Middle frontal gyrus (tissue), 1 donor: ENCODE measurements around the gene BBS12.

Experiments used
- DNase-seq: peaks from one replicate; pipeline ENCODE4 v3.0.0-alpha.2; 2015; ENCODE audit warnings: low spot score; ENCODE audit errors: extremely low spot score

BBS12 gene

DNA sequence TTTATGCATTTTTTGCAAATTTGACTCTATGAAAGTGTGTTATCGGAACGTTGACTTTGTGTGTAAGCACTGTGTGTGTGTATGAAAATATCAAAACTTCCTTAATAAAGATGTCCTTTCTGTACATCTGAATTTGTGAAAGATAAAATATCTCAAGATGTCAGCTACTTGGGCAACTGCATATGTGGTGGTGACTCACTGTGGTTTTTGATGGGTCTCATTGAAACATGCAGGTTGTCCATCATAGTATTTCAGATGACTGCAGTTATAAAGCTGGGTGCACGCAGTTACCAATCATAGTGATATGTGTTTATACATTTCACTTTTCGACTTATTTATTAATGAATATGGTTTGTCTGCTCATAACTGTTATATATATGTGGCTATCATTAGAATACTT lies 19.7 kb upstream of the BBS12 start:
- no peak for DNase-seq

DNA sequence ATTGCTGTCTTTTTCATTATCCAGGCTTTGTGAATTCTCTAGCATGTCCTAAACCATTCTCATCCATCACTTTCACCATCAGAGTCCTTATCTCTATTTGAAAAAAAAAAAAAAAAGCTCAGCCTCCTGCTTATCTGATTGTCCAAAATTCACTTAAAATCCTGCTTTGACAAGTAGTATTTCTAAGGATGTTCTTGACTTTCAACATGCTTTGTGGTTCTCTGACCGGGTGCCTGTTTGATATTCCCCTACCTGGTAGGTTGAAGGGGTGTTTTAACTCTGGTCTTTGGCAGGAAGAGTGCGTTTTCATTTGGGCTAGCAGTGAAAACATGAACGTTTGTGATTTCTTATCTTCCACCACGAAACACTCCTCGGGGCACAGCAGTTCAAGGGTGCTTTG lies 17.3 kb upstream of the BBS12 start:
- DNase-seq = no peak

DNA sequence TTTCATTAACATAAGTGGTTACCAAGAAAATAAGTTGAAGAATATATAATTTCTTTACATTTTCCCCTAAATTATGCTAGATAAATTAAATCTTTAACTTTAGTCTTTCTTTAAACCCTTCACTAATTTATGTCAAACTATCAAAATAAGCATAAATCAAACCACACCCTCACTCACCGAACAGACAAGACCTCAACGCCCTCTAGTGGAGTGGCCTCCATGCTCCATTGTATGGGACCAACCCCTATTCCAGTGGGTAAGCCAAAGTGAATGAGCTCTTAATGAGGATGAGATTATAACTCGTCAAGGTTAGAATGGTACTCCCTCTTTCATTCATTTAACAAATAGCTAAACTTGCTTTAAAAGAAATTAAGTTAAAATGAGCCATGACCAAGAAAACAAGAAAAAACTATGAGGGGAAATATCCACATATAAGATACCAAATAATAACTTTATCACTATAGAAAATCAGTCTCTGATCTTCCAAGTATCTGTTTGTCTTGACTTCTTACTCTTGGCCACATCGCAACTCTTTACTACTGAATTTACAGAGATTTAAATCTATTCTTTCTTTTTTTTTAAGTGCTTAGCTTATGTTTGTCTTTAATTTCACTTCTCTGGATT lies 15.6 kb upstream of the BBS12 start:
- DNase-seq = peak; percentile 15

DNA sequence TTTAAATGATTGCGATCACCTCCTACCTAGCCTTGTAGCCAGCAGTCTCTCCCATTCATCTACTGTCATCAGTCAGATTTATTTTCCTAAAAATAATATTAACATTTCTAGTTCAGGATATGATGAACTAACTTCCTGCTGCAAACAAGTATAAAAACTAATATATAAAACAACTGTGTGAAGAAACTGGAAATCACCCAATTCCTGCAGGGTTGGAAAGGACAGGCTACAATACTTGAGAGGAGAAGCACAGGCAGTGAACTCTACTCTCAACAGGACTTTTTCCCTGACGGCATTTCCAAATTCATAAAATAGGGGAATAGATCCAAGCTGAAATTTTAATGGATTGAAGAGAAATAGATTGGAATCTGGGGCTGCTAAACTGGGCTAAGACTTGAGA lies 14.2 kb upstream of the BBS12 start:
- DNase-seq = no peak

DNA sequence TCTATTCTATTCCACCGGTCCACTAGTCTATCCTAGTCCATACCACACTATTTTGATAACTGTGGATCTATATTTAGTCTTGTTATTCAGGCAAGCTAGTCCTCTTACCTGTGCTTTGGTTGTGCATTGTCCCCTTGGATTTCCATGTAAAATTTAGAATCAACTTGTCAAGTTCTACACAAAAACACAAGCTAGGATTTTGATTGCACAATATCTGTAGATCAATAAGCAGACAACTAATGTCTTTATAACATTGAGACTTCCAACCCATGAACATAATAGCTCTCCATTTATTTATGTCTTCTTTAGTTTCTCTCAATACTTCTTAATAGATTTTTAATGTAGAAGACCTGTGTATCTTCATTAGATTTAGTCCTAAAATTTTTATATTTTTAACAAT lies 10.2 kb upstream of the BBS12 start:
- no peak for DNase-seq

DNA sequence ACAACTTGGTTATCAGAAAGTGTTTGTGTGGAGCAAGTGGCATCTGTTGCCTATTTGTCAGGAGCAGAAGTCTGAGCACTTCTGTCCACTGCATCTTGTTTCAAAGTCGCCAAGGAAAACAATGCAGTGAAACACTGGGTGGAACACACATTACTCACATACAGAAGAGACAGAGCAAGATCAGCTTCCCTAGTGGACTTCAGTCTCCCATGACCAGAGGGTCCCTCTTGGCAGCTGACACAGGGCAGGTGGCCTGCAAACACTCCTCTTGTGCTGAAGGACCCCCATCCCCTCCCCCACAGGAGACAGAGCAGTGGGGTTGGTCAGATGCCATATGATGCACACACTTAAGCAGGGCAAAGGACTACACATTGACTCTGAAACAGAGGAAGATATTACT lies 3.6 kb upstream of the BBS12 start:
- no peak for DNase-seq

DNA sequence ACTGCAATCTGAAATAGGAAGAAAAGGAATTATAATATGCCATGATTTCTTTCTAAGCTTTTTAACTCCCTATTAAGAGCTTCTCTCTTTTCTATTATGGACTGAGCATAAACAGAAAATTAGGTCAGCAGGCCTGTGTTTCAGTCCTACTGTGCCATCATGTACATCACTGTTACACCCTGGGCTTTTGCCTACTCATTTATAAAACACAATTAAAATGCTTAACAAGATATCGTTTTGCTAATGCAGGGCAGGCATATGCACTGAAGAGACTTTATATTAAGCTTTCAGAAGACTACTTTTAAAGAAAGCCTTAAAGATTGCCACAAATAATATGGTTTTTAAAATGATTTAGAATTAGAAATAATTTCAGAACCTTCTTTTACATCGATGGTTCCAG lies 828 bp upstream of the BBS12 start:
- DNase-seq = no peak

DNA sequence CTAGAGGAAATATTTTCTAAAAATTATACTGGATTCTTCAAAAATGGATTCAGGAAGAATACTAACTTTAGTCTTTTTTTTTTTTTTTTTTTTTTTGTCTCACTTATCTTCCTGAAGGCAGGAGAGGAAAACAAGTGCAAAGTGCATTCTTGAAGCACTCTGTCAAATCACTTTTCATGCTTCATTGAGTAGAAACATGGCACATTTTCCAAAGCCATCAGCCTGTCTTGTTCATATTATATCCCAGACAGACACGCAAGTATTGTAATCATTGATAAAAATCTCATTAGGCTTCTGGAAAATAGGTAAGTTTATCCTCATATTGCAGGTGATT lies 1.2 kb downstream of the BBS12 start:
- no peak for DNase-seq

DNA sequence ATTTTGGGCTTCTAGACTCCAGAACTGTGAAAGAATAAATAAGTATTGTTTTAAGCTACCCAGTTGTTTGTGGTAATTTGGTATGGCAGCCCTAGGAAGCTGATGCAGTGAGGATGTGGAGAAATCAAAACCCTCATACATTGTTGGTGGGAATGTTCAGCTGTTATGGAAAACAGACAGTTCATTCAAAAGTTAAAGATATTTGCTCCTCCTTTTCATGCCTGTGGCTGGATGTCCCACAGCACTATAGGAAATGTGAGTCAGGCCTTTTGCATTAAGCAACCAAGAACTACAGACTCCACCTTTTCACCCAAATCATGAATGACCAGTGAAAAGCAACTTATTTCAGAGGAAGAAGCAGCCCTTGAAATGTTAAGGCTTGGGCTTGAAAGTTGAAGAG lies 6.7 kb downstream of the BBS12 start:
- DNase-seq = no peak

DNA sequence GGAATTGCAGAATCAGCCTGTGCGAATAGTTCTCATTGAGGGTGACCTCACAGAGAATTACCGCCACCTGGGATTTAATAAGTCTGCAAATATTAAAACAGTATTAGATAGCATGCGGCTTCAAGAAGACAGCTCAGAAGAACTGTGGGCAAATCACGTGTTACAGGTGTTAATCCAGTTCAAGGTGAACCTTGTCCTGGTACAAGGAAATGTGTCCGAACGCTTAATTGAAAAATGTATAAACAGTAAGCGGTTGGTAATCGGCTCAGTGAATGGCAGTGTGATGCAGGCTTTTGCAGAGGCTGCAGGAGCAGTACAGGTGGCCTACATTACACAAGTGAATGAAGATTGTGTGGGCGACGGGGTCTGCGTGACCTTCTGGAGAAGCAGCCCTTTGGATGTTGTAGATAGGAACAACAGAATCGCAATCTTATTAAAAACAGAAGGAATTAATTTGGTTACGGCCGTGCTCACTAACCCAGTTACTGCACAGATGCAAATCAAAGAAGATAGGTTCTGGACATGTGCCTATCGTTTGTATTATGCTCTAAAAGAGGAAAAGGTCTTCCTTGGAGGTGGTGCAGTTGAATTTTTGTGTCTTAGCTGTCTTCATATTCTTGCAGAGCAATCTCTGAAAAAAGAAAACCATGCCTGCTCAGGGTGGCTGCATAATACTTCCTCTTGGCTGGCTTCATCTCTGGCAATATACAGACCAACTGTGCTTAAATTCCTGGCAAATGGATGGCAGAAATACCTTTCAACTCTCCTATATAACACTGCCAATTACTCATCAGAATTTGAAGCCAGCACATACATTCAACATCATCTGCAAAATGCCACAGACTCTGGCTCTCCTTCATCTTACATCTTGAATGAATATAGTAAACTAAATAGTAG lies 10.7 kb downstream of the BBS12 start:
- no peak for DNase-seq

DNA sequence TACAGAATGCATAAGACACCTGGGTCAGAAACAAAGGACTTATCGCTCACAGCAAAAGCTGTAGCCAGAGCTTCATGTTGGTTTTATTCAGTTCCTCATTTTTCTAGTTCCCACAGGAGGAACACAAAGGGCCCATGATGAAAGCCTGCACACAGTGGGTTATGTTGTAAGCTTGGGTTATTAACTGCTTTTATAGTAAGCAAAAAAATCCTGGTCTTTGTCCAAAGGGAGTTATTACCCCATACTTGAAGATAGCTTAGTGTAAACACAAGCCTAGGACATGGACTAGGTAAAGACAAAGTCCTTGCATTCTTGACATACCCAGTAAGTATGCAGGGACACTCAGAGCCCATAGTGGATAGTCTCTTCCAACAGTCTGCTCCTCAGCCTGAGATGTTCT lies 11.7 kb downstream of the BBS12 start:
- DNase-seq = no peak

DNA sequence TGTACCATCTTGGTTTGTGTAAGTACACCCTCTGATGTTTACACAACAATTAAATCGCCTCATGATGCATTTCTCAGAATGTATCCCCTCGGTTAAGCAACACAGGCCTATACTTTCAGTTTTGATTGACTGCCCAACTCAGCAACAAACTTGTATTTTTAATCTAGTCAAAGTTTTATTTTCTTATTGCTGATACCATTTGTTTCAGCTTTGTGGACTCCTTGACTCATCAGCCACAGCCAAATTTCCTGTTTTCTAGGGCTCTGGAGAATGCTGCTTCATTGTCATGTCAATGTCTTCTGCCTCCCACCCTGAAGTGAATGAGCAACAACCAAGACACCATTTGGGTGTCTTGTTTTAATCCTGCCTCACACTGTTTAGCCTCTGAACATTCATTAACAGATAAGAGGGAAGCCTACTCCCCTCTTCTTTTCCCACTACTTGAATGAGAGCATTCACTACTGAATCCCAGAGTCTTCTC lies 14.0 kb downstream of the BBS12 start:
- no peak for DNase-seq

DNA sequence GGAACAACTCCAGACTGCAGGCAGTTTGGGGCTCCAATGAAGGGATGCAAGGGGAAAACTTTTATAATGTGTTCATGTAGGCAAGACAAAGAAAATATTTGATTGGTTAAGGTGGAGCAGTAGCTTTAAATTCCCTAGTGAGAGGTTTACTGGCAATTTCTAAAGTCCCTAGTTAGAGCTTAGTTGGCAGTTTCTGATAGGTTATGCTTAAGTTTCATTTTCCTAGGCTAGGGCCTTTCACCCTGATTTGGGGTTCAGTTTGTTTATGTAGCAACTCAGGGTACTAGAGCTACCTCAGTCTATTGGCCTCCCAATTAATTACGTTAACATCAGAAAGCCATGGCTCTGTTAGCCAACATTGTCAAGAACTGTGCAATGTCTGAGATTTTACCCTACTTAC lies 14.6 kb downstream of the BBS12 start:
- no peak for DNase-seq

DNA sequence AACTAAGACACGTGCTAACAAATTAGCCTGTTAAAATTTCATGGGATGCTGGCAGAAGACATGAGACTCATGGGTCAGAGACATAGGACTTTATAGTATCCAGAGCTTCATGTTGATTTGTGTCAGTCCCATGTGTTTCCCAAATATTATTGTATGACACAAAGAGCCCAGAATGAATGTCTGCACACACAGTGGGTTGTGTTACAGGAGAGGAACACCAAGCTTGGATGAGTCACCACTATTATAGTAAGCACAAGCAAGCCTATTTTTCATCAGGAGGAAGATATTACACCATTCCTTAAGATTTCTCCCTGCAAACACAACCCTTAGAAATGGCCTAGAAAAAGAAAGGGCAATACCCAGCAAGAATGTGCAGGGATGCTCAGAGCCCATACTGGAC lies 15.4 kb downstream of the BBS12 start:
- no peak for DNase-seq

DNA sequence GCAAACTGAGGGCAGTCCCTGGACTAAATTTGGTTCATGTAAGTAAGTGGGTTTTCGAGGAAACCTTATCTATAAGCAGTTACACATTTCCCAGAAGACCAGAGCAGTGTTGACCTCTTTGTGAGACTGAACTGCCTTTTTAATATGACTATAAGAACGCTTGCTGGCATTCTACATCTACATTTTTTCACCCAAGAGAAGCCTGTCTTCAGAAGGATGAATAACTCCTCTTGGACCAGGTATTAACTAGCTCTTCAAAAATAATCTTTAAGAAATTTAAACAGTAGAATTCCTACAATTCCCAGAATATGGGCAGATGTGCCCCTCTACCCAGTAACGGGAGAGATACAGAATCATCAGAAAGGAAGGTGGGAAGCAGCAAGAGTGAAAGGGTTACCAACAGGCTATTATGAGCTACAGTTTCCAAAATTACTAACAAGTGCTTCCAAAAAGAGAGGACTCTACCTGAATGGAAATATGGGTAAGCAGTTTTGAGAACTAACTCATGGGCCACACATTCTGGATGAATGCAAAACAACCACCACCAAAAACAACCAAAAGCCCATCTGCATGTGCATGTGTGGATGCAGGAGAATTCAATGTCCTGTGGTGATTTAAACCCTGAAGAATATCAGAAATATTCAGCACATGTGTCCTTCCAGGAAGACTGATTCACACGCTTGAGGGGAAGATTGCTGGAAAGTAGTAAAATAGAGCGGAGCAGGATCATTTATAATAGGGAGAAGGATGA lies 17.4 kb downstream of the BBS12 start:
- DNase-seq = no peak

DNA sequence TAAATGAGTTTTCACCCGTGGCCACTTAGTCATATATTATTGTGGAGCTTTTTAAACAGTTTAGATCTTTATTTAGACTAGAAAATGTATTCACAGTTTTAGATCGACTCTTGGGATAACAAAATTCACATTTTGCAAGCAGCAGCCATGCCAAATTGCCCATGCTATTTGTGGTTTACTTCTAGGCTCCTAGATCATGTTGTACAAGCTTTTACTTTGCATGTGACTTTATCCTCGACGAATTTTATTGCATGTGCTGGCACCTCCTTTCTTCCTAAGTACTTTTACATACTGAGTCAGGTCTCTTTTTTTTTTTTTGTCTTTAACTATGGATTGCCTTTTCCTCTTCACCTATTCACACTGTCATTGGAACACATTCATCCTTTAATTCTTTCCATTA lies 23.2 kb downstream of the BBS12 start:
- DNase-seq = no peak

DNA sequence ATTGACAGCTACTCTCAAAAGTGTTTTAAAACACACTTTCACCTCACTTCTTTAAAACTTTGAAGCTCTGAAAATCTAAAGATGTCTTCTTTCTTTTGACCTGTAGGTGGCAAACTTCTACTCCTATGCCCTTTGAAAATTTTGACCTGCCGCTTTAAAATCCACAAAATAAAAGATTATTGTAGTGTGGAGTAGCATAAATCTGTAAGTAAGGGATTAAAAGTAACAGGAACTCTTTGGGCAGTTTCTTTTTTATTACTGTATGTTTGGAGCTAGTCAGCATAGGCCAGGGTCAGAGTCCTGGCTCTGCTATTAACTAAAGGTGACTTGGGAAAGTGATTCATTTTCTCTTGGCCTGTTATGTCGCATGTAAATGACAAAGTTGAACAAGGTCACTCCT lies 25.5 kb downstream of the BBS12 start:
- no peak for DNase-seq

DNA sequence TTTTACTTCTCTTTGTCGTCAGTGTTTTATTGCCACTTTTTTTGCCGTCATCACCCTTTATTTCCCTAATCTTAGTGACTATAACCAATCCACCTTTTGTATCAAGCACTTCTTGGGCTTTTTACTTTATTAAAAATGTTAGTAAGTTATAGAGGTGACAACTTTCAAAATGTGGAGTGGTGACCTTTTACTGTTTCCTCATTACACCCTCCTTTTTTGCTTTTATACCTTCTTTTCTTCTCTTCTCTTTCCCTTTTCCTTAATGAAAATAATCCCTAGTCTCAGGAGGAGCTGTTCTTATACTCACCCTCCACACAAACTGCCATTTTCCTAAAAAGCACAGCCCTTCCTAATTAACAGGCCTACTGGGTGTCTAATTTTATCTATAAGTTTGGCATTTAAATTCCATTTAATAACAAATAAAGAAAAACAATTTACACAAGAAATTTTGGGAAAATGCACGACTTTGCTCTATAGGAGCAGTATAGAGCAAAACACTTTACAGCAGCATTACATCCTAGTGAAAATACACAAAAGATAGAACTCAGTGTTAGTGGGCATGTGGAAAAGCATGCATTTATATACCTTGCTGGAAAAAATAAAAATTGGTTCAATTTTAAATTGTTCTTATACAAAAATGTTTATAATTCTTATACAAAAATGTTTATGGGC lies 27.3 kb downstream of the BBS12 start:
- no peak for DNase-seq

DNA sequence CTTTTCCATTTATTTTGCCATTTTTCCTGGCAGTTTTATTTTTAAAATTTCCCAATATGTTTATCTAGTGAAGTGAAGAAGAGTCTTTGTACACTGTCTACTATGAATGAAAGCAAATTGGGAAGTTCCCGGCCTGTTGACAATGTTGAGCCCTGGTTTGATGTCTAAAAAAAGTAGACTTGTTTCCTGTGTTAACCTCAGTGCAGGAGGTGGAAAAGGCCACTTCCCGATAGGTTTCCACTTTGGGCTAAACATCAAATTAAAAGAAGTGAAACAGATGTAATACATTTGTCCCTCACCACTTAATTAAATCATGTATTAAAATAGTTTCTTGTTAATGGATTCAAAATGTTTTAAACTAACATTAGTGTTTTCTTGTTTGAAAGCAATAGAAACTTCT lies 30.0 kb downstream of the BBS12 start:
- no peak for DNase-seq

DNA sequence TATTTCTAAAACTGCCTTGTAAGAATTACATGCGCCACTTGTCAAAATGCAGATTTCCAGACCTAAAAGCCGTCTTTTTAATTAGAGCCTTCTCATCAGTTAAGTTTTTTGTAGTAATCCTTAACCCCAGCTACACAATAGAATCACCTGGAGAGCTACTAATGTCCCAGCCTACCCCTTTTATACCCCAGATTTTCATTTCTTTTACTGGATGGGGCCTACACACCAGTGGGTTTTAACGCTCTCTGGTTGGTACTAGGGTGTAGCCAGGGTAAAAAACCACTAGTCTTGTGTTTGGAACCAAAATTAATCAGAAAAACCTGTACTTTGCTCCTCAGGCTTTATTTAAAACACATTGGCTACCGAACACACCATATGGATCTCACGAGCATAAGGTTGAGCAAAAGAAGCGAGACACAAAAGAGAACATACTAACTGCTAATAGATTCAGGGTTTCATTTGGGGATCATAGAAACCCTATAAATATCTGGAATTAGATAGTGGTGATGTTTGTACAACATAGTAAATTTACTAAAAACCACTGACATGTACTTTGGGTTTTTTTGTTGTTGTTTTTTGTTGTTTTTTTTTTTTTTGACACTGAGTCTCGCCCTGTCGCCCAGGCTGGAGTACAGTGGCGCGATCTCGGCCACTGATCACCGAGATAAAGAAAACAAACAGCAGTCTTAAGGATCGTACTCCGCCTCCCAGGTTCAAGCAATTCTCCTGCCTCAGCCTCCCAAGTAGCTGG lies 30.6 kb downstream of the BBS12 start:
- DNase-seq = no peak
